ENCODE data around the gene NPC2. TPM values are rescaled to one million over a fixed set of nuclear protein-coding genes. Genes with fewer than 3 reads are reported as not detected.
A peak's percentile ranks its signal among the peaks of the same experiment; 100 is the strongest.

Gene NPC2
- polyA plus RNA-seq, 3 donors: 305 to 328 (median 320) TPM

DNA sequence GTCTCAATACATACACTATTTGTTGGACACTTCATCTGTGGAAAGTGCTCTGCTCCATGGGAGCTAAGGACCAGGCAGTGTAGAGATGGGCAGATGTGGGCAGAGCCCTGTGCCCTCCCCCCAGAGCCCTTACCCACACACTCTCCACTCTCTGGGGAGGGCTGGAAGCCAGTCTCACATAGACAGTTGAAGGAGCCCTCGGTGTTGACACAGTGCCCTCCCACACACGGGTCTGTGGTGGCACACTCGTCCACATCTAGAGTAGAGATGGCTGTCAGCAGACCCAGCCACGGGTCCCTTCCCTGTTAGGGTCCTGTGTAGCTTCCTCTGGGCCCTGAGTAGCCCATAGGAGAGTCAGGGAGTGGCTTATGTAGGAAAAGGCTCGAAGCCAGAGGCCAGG, 14.7 kb upstream of the NPC2 start:
- no peak for DNase-seq (ENCODE audit: extremely low read depth in 1 of 11, low read depth in 9 of 11, low spot score in 4 of 11)

DNA sequence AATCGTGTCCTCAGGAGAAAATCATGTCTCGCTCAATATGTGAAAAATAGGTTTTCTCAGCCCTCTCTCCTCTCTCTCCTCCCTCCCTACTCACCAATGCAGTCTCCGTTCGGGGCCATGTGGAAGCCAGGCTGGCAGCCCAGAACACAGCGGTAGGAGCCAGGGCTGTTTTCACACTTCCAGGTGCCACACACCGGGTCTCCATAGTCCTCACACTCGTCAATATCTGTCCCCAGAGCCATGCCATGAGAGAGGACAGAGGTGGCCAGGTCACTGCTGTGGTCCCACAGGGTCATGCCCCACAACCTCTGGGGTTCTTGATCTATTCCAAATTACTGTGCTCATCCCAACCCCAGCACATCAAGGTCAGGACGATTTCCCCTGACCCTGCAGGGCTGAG, 14.0 kb upstream of the NPC2 start:
- no peak for DNase-seq (ENCODE audit: extremely low read depth in 1 of 11, low read depth in 9 of 11, low spot score in 4 of 11)

DNA sequence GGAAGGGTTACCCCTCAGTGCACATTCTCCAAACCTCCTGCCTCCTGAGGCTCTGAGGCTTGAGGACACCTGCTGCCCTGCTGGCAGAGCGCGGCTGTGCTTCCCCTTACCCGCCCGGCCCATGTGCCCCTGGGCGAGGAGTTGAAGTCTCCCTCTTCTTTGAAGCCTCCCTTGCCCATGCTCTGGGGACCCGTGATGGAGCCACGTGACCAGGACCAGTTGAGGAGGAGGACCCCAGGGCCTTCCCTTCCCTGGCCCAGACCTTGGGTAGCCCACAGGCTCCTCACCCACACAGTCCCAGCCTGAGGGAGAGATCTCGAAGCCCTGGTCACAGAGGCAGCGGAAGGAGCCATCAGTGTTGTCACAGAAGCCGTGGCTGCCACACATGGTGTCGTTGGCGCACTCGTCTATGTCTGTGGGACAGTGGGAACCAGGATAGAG, 13.3 kb upstream of the NPC2 start:
- DNase-seq (ENCODE audit: extremely low read depth in 1 of 11, low read depth in 9 of 11, low spot score in 4 of 11): no peak

DNA sequence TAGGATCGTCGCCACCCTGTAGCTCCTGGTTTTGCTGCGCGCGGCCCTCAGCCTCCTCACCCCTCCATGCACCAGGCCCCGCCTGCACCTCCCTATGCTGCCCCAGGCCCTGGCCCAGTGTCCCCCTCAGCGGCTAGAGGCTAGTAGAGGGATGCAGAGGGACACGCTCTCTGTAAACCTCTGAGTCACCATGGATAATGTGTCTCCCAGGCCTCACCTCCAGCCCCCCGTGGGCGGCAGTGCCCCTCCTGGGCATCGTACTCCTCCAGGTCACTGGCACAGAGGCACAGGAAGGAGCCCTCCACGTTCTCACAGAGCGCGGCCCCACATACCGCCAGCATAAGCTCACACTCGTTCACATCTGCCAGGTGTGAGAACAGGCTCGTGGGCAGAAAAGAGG, 12.7 kb upstream of the NPC2 start:
- DNase-seq (ENCODE audit: extremely low read depth in 1 of 11, low read depth in 9 of 11, low spot score in 4 of 11): no peak

DNA sequence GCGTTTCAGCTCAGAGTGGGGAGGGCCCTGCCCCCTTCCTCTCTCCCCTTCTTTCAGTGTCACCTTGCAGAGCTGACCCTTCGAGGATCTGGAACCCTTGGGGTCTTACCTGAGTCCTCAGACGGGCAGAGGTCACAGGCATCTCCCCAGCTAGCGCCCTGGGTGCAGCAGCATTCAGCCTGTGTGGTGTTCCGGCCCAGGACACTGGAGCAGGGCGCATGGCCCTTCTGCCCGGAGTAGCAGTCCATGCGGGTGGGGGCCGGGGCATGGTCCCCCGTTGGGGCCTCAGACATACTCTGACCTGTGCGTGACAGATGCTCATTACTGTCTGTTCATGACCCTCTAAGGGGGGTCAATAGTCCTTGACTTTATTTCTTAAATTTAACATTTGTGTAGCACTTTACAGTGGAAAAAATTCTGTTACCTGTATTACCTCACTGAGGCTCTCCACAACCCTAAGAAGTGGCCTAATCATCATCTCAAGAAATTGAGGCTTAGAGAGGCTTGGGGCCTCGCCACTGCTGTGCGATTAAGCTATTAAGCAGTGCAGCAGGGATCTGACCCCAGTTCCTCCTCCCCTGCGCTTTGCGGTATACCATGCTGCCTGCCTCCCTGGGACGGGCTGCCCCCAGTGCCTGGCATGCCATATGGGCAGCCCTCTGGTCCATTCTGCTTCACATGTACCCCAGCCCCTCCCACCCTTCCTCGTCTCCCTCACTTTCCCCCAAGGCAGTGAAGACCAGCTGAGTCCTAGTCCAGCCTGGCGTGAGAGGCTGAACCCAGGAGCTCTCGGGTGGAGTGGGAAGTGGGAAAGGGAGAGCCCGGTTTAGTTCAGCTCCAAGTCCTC, 12.0 kb upstream of the NPC2 start:
- no peak for DNase-seq (ENCODE audit: extremely low read depth in 1 of 11, low read depth in 9 of 11, low spot score in 4 of 11)

DNA sequence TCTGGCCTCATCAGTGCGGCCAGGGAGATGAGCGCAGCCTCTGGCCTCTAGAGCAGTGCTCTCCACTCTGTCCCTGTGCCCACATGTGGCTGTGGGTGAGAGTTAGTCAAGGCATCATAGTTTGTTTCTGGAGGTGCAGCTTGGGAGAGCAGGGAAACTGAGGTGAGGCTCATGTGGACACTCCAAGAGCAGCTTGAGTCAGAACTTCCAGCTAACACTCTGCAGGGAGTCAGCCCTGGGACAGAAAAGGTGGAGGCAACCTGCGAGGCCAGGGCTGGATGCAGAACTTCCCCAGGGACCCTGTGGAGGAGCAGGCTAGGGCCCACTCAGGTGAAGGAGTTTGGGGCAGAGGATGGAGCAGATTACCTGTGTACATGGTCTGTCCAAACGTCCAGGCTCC, 11.3 kb upstream of the NPC2 start:
- no peak for DNase-seq (ENCODE audit: extremely low read depth in 1 of 11, low read depth in 9 of 11, low spot score in 4 of 11)

DNA sequence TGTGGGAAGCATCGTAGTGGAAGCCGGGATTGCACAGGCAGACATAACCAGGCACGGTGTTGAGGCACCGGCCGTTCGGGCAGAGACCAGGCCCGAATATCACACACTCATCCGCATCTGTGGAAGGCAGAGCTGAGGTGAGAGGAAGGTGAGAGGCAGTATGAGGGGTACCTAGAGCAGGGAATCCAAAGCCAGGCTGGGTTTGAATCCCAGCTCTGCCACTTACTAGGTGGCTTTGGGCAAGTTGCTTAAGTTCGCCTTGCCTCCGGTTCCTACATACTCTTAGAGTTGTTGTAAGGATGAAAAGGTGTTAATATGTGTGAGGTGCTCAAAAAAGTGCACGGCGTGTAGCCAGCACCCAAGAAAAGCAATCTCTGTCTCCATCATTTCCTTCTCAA, 10.8 kb upstream of the NPC2 start:
- DNase-seq (ENCODE audit: extremely low read depth in 1 of 11, low read depth in 9 of 11, low spot score in 4 of 11): no peak

DNA sequence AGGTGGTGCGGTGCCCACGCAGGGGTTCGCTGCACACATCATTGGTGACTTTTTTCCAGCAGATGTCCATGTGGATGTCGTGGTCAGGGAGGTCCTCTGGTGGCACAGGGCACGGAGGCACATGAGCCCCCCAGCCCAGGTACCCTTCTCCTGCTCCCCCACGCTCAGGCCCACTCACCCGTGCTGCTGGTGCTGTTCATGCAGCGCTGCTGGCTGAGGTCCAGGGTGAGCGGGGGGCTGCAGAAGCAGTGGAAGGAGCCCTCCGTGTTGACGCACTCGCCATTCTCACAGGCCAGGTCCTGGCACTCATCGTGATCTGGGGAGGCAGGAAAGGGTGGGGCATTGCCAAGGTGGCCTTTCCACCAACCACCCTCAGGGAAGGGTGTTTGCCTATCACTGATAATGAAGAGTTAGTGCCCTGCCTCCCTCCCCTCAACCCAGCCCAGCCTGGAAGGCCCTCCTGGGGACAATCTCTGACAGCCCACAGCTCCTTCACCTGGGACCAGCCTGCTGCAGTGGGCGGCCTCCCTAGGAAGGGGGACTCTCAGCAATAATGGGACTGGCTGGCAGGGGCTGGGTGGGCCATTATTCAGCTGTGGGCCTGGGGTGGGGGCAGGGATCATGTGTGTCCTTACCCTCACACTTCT, 10.3 kb upstream of the NPC2 start:
- no peak for DNase-seq (ENCODE audit: extremely low read depth in 1 of 11, low read depth in 9 of 11, low spot score in 4 of 11)

DNA sequence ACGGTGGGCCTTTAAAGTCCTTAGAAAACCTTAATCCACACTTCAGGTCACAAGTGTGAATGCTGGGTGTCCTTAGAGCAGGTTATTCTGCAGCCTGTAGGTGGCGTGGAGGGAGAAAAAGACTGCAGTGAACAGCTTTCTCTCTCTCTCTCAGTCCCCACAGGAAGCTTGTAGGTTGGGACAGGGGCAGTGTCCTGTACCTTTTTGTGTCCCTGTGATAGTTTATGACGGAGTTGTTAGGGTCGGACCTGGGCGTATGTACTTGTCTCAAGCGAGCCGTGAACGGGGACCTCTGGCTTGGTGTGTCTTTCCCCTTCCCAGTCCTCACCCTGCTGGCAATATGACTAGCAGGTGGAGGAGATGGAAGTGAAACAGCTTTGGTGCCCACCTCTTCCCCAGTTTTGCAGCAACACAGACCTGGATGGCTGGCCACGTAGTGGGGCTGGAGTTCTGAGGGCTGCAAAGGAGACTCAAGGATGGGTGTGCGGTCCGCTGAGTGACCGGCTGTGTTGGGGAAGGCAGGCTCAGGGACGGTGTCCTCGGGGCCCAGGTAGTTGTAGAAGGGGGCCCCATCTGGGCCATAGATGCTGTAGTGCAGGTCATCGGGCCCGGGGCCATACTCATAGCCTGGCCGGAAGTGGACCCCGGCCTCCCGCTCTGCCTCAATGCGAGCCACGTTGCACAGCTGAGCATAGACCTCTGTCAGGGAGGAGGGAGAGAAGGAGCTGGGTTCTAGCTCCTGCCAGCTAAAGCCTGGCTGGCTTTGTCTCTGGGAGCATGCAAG, 9.3 kb upstream of the NPC2 start:
- DNase-seq (ENCODE audit: extremely low read depth in 1 of 11, low read depth in 9 of 11, low spot score in 4 of 11): peak in 3 of 11 donors; percentile 33 to 49 (median 44)

DNA sequence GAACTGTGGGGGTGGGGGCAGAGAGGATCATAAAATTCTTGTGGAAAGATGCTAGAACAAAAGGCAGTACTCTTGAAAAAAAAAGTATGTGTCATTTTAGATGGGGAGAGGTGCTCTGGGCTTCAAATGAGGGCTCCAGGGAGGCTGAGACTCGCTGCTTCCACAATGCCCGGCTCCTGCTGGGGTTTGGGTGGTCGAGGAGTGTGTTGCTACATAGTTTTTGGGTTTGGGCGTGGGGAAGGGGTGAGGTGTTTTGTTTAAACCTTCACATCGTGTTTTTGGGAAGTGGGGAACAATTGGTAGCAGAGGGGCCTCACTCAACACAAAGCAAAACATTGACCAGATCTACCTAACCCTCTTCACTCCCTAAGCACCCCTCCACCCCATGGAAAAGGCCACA, 8.6 kb upstream of the NPC2 start:
- DNase-seq (ENCODE audit: extremely low read depth in 1 of 11, low read depth in 9 of 11, low spot score in 4 of 11): no peak

DNA sequence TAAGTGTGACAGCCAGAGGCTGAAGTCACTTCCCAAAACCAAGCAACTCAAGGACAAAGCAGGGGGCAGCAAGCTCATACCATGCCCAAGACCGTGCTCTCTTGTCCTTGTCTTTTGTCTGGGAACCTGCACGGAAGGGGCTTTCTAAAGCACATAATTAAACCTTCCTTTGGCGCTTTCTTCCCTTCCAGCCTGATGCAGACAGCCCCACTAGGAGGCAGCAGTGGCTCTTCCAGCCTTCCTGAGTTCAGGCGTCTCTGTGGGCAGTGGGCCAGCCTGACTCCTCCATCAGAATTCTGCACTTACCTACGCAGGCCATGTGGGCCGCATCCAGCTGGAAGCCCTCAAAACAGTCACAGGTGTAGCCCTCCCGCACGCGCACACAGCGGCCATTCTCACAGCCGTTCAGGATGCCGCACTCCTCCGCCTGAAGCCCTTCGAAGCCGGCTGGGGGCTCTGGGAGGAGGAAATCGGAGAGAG, 8.1 kb upstream of the NPC2 start:
- DNase-seq (ENCODE audit: extremely low read depth in 1 of 11, low read depth in 9 of 11, low spot score in 4 of 11): peak in 10 of 11 donors; percentile 69 to 85 (median 80)

DNA sequence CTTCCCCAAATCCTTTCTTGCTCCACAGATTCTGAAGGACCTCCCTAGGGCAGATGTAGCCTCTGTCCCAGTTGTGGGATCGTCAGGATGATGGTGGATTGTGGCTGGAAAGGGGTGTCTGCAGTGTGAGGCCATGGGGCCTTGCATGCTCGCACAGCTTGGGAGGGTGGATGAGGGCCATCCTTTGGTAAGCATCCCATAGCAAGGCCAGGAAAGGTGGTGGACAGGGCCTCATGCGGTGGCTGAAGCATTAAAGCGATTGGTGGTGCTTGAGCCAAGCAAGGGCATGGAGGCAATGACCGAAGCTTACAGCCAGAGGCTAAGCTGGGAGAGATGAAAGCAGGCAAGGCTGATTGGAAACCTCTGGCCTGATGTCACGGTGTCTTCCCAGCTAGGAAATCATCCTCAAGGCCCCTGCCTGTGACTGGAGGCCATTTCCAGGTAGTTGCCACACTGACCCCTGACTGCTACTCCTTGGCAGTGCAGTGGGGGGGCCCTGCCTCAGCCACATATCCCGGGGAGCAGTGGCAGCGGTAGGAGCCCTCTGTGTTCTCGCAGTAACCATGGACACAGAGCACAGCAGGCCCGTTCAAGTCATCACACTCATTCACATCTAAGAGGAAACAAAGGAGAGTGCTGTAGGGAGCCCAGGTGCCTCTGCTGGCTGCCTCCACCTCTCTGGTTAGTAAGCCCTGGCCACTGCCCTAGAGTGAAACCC, 7.5 kb upstream of the NPC2 start:
- DNase-seq (ENCODE audit: extremely low read depth in 1 of 11, low read depth in 9 of 11, low spot score in 4 of 11): no peak

DNA sequence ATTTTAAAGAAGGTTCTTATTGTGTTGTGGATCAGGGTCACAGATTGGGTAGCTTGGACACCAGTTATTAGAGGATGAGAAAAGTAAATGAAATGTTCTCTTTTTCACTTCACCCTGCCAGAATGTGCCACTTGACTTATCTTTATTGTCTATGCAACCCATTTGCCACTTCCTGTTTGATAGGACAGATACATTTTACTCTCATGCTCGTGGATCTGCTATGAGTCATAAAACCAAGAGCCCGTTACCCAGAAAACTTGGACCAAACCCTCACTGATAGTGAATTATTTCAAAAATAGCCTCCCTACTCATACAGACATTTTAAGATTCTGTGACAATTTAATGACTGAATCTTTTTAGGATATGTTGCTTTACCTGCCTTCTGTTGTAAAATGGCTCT, 2.3 kb upstream of the NPC2 start:
- DNase-seq (ENCODE audit: extremely low read depth in 1 of 11, low read depth in 9 of 11, low spot score in 4 of 11): no peak

DNA sequence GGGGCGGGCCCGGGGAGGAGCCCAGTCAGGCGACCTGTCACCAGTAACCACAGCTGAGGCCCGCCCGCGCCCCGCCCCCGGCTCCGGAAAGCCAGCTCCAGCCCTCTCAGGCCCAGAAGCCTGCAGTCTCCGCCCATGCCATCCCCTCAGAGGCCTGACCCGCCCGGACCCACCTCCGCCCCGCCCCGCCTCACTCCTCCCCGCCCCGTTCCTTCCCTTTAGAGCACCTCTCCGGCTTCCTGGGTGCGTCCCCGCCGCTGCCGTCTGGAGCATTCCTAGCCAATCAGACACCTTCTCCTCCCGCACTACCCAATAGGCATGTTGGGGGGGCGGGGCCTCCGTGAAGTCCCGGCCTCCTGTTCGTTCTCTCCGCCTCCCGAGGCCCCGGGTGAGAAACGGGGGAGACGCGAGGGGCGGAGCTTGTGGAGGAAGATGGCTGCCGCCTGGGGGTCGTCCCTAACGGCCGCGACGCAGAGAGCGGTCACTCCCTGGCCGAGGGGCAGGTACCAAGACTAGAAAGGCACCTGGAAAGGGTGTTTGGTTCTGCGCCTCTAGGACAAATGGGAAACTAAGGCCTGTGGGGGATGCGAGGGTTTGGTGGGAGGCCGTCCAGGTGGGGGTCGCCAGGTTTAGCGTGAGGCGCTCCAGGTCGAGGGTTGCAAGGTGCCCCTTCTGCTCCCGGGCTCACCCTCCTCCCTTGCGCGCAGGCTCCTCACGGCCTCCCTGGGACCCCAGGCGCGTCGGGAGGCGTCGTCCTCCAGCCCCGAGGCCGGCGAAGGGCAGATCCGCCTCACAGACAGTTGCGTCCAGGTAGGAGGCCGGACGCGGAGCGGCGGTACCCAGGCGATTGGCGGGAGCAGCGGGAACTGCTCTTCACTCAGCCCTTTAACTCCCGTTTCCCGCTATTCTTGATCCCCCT, 497 bp upstream of the NPC2 start, which contains the start of gene ISCA2:
TSS of gene ISCA2 (plus strand) at position 423 of the 919 bp plus-strand sequence. CDS start at position 433, 10 bp downstream.
- peak; percentile 93 to 99 (median 98) for DNase-seq (ENCODE audit: extremely low read depth in 1 of 11, low read depth in 9 of 11, low spot score in 4 of 11)

DNA sequence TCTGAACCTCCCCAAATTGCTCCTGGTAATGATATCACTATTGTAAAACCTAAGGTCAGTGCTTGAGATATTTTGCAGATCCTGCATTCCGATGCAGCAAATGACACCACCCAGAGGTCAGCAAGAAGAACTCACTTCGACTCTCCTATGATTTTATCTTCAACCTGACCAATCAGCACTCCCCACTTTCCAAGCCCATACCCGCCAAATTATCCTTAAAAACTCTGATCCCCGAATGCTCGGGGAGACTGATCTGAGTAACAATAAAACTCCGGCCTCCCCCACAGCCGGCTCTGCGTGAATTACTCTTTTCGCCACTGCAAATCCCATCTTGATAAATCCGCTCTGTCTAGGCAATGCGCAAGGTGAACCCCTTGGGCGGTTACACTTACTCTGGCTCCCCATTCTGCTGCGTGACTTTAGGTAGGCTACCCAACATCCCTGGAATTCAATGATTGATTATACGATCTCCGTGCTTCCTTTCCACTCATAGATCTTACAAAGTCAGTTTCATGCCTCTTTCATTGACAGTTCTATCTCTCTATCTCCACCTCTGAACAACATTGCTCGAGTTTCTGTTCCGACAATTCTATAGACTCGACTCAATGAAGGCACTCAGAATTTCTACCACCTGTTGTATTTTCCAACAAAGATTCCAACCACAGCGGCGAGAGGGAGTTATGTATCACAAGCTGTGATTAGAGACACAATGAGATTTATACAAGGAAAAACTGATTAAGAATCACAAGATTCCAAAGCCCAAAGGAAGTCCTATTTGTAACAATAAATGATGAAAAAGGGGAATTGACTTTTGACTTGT, 939 bp downstream of the NPC2 start:
- no peak for DNase-seq (ENCODE audit: extremely low read depth in 1 of 11, low read depth in 9 of 11, low spot score in 4 of 11)

DNA sequence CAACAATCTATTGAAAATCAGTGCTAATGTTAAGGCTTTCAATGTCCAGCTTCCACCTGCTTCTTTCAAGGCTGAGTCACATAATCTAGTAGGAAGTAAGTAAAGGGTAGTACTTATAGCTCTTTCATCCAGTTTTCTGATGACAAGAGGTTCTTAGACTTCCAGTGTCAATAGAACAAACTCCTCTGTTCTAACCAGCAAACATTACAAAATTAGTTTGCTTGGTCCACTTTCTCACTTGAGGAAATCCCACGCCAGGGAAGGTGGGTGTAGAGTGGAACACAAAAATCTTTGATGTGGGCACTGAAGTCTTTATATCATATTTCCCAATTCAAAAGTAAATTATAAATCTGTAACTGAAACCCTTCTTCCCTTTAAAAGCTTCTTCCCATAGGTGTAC, 2.6 kb downstream of the NPC2 start:
- DNase-seq (ENCODE audit: extremely low read depth in 1 of 11, low read depth in 9 of 11, low spot score in 4 of 11): no peak

DNA sequence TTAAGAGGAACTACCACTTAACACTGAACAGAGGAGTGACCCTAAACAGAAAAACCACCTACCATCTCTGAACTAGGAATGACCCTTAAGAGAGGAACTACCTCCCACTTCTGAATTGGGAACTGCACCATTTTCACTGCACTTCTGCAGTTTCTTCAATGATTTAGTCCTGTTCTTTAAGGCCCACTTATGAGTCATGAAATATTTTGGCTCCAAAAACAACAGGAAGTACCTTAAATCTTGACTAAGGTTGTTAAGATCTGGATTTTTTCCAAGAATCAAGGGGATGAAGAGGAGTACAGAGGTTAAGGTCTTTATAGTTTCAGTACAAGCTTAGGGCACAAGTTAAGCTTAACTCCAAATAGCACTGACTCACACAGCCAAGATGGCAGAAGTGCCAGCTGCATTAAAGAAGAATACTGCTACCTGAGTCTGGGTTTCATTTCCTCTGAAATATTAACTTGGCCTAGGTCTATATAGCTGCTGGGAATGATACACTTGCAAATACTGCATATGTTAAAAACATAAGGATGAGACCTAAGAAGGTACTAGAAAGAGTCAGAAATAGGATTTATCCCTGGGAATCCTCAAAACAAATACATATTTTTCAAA, 4.2 kb downstream of the NPC2 start:
- DNase-seq (ENCODE audit: extremely low read depth in 1 of 11, low read depth in 9 of 11, low spot score in 4 of 11): no peak

All from renal cortex interstitium (tissue), 11 donors.